OCI-LY1 (cell line): ENCODE measurements around the gene ACTL7B.

ENCODE experiments used
- CTCF ChIP-seq: fragments of 200-600 bp; sonication (generic), shearing (Covaris generic); IDR thresholded peaks from 2 replicates; pipeline ENCODE4 v1.5.1; 2017; ENCODE audit warnings: mild to moderate bottlenecking, antibody characterized with exemption, low read length, moderate library complexity, mixed read lengths
- EZH2 ChIP-seq: fragments of 200-600 bp; sonication (generic), shearing (Covaris generic); IDR thresholded peaks from 2 replicates; pipeline ENCODE4 v1.8.0; 2017; ENCODE audit warnings: borderline replicate concordance, mixed run types, mild to moderate bottlenecking, antibody characterized with exemption, low read length, moderate library complexity, mixed read lengths

GRCh38 chr9:108867116-108867515 is 11.3 kb upstream of the ACTL7B start:
- TF ChIP-seq CTCF (no peak), EZH2 (no peak)
